Sigmoid colon (tissue), 4 donors: ENCODE measurements around the gene HCN4.

Experiments
- EP300 ChIP-seq, 4 donors: sonication (generic); formaldehyde crosslinking; IDR thresholded peaks; one replicate each; pipeline ENCODE4 v1.6.1; 2017; ENCODE audit warnings: antibody characterized with exemption in 4 of 4
- POLR2A ChIP-seq, 2 donors: fragments of 450-650 bp; IDR thresholded peaks; one replicate each; pipeline ENCODE4 v1.6.1; 2016; ENCODE audit warnings: antibody characterized with exemption in 2 of 2, mild to moderate bottlenecking in 2 of 2, moderate library complexity in 2 of 2
- POLR2AphosphoS5 ChIP-seq, 4 donors: sonication (generic); formaldehyde crosslinking; IDR thresholded peaks; one replicate each; pipeline ENCODE4 v1.6.1; 2017; ENCODE audit warnings: antibody characterized with exemption in 4 of 4
- TF ChIP-seq, protein P1 (sequence below), 4 experiments: fragments of 450-650 bp in 3 of 4; fragments of 200-600 bp in 1 of 4; IDR thresholded peaks; one replicate each; pipeline ENCODE4 v1.5.1; 2016 to 2019; ENCODE audit warnings: antibody characterized with exemption in 4 of 4, mild to moderate bottlenecking in 3 of 4, moderate library complexity in 2 of 4

DNA sequence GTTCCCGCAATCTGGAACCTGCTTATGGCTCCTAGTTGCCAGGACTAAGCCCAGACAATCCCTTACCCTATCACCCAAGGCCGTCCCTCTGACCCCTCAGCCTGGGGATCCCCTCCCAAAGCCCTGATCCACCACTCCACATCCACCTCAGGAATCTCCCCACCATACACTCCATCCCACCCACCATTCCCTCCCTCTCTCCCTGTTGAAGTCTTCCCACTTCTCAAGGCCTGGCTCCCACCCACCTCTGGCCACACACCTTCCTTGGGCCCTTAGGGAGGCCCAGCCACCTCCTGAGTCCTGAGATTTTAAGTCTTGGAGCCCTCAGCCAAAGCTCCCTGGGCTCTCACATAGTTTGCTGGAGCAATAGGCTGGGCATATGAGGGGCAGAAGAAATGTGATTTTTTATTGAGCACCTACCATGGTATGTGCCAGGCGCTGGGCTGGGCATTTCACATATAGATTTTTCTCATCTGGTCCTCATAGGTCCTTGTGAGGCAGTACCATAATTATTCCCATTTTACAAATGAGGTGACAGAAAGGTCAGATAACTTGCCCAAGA is 48.1 kb downstream of the HCN4 start:
- TF ChIP-seq, protein P1, sequence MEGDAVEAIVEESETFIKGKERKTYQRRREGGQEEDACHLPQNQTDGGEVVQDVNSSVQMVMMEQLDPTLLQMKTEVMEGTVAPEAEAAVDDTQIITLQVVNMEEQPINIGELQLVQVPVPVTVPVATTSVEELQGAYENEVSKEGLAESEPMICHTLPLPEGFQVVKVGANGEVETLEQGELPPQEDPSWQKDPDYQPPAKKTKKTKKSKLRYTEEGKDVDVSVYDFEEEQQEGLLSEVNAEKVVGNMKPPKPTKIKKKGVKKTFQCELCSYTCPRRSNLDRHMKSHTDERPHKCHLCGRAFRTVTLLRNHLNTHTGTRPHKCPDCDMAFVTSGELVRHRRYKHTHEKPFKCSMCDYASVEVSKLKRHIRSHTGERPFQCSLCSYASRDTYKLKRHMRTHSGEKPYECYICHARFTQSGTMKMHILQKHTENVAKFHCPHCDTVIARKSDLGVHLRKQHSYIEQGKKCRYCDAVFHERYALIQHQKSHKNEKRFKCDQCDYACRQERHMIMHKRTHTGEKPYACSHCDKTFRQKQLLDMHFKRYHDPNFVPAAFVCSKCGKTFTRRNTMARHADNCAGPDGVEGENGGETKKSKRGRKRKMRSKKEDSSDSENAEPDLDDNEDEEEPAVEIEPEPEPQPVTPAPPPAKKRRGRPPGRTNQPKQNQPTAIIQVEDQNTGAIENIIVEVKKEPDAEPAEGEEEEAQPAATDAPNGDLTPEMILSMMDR (IDR thresholded peaks at IDR 0.05): no peak
- TF ChIP-seq POLR2AphosphoS5 (IDR thresholded peaks at IDR 0.05) (no peak), EP300 (IDR thresholded peaks at IDR 0.05) (no peak), POLR2A (IDR thresholded peaks at IDR 0.05) (no peak)
